ENCODE results near the gene FLNA.
A peak's percentile ranks its signal among the peaks of the same experiment; 100 is the strongest.

FLNA gene

DNA sequence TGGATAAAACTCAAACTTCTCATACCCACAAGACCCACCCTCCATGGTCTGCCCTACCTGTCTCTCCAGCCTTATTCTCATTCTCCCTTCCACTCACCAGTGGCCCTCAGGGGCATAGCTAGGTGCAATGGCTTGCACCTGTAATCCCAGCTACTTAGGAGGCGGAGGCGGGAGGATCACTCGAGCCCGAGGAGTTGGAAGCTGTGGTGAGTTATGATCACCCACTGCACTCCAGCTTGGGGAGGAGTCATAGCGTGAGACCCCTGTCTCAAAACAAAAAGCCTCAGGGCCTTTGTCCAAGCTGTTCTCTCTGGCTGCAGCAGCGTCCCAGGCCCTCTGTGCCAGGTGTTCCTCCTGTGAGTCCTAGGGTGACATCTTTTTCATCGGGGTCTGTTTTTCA is 62.3 kb downstream of the FLNA start:
- TF ChIP-seq, protein P1, sequence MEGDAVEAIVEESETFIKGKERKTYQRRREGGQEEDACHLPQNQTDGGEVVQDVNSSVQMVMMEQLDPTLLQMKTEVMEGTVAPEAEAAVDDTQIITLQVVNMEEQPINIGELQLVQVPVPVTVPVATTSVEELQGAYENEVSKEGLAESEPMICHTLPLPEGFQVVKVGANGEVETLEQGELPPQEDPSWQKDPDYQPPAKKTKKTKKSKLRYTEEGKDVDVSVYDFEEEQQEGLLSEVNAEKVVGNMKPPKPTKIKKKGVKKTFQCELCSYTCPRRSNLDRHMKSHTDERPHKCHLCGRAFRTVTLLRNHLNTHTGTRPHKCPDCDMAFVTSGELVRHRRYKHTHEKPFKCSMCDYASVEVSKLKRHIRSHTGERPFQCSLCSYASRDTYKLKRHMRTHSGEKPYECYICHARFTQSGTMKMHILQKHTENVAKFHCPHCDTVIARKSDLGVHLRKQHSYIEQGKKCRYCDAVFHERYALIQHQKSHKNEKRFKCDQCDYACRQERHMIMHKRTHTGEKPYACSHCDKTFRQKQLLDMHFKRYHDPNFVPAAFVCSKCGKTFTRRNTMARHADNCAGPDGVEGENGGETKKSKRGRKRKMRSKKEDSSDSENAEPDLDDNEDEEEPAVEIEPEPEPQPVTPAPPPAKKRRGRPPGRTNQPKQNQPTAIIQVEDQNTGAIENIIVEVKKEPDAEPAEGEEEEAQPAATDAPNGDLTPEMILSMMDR (conservative IDR thresholded peaks at IDR 0.05; ENCODE audit: control insufficient read depth, insufficient read depth, low read depth, low read length) = no peak
- no peak for DNase-seq (ENCODE audit: low read depth)
- no peak overlapping the region for H3K4me3 ChIP-seq (ENCODE audit: control insufficient read depth, low read depth, low read length)

DNA sequence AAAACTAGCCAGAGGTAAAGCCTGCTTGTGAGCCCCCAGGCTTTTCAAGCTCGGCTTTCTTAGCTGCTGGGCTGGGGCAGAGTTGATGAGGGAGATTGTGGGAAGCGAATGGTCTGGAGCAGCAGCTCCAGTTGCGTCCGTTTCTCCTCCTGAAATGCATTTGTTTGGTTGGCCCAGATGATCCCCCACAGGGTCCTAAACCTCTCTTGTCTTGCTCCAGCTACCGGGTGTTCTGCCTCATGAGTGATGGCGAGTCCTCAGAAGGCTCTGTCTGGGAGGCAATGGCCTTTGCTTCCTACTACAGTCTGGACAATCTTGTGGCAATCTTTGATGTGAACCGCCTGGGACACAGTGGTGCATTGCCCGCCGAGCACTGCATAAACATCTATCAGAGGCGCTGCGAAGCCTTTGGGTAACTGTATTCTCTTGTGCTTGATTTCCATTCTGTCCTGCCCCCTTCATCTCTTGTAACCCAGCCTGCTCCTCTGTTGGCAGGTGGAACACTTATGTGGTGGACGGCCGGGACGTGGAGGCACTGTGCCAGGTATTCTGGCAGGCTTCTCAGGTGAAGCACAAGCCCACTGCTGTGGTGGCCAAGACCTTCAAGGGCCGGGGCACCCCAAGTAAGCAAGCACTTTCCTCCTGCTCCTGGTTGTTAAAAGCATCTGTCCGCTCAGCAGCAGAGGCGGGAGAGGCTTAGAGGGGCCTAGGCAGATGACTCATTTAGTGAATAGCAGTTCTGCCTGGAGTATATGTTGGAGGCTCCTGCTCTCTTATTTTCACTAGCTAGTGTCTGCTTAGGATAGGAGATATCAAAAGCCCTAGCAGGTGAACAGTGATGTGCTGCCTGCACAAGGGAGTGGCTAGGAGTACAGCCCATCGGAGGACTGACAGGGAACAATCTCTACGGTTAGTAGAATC is 63.6 kb downstream of the FLNA start:
- DNase-seq (ENCODE audit: low read depth) = no peak
- TF ChIP-seq, protein P1 (conservative IDR thresholded peaks at IDR 0.05; ENCODE audit: control insufficient read depth, insufficient read depth, low read depth, low read length) = no peak
- no peak overlapping the region for H3K4me3 ChIP-seq (ENCODE audit: control insufficient read depth, low read depth, low read length)

DNA sequence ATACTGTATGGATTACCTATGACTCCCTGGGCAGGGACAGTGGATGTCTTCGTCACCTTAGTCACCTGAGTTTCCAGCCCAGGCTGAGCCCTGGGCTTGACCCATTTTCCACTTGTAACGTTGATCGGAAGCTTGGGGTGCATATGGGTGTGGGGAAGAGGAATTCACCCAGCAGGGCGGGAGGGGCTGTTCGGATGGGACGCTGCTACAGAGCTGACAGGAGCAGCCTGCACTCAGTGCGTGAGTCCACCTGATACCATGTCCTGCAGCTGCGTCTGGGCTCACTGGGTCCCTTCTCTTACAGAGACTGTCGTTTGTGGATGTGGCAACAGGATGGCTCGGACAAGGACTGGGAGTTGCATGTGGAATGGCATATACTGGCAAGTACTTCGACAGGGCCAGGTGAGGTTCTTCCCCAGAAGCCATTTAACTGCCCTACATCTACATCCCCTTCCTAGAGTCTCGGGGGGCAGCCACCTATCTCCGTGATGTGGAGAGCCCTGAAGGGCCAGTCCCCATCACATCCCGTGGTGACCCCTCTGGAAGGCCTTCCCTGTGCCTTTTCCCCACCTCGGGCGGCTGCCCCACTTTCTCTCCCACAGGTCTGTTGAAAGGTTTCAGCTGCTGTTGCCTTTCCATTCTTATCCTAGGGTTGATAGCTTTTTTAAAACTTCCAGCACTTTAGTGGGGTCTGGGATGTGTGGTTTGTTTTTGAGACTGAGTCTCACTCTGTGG is 65.2 kb downstream of the FLNA start:
- DNase-seq (ENCODE audit: low read depth) = no peak
- TF ChIP-seq, protein P1 (conservative IDR thresholded peaks at IDR 0.05; ENCODE audit: control insufficient read depth, insufficient read depth, low read depth, low read length) = no peak
- H3K4me3 ChIP-seq (ENCODE audit: control insufficient read depth, low read depth, low read length) = no peak overlapping the region

DNA sequence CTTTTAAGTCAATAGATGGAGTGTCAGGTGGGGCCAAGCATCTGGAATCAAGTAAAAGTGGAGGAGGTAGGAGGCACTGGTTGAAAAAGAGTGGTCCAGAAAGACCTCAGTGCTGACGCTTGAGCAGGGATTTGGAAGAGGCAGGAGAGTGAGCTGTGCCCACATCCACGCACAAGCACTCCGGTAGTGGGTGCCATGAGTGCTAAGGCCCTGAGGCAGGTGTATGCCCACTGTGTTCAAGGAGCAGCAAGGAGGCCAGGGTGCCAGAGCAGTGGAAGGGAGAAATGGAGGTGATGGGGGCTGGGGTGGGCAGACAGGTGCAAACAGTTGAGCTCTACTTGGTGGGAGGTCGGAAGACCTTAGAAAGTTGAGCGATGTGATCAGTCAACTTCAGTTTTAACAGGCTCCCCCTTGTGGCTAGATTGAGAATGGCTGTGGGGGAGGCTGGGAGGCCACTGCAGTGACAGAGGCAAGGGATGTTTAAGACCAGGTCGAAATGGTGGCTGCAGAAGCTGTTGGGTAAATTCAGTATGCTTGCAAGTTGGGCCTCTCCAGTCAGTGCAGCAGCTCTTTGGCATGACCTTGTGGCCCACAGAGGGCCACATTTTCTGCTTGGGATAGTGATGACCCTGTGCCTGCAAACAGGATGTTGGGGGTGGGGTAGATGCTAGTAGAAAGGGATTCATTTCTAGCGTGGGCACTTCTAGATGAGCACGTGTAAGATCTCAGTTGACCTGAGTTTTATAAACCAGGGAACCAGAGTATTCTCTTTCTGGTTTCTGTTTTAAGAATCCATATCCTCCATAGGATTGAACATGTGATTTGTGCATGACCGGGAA is 66.1 kb downstream of the FLNA start:
- peak; percentile 36 for DNase-seq (ENCODE audit: low read depth)
- H3K4me3 ChIP-seq (ENCODE audit: control insufficient read depth, low read depth, low read length) = no peak overlapping the region
- TF ChIP-seq, protein P1 (conservative IDR thresholded peaks at IDR 0.05; ENCODE audit: control insufficient read depth, insufficient read depth, low read depth, low read length) = peak; percentile 66

DNA sequence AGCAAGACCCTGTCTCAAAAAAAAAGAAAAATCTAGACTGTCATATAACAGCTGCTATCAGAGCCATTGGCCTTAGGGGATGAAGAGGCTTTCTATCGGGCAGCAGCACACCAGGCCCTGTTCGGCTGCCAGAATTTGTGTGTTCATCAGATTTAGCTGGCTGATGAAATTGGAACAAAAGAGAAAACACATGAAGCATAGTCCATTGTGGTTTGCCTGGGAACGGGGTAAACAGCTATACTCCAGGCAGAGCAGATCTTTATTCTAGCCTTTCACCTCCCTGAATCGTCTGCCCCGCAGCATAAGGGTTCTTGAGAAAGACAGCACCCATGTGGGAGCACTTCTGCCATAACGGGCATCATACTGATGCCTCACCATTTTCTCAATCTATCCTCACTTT is 67.2 kb downstream of the FLNA start:
- no peak overlapping the region for H3K4me3 ChIP-seq (ENCODE audit: control insufficient read depth, low read depth, low read length)
- DNase-seq (ENCODE audit: low read depth) = peak; percentile 13
- TF ChIP-seq, protein P1 (conservative IDR thresholded peaks at IDR 0.05; ENCODE audit: control insufficient read depth, insufficient read depth, low read depth, low read length) = no peak

DNA sequence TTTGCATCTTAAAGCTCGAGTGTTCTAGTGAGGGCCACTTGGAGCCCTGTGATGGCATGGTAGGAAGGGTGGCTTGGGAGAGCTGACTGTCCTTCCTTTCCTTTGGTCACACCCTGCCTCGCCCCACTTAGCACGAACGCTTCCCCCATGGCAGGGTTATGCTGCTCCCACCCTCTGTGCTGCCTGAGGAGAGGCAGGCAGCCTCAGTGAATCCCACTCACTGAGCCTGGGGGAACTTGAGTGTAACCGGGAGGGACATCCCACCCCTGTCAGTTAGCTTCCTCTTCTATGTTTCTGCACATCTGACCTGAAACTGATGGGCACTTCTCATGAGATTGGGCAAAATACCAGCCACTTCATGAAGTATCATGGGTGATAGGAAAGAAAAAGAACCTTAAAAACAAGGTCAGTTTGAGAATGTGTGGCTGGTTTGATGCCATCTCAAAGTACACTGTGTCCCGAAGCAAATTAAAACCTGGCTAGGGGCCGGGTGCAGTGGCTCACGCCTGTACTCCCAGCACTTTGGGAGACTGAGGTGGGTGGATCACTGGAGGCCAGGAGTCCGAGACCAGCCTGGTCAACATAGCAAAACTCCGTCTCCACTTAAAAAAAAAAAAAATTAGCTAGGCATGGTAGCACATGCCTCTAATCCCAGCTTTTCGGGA is 68.8 kb downstream of the FLNA start:
- TF ChIP-seq, protein P1 (conservative IDR thresholded peaks at IDR 0.05; ENCODE audit: control insufficient read depth, insufficient read depth, low read depth, low read length) = no peak
- no peak overlapping the region for H3K4me3 ChIP-seq (ENCODE audit: control insufficient read depth, low read depth, low read length)
- no peak for DNase-seq (ENCODE audit: low read depth)
